Lung (tissue), 12 donors: Measurements from ENCODE around the gene CYP2J2. TPM values are rescaled to one million over a fixed set of nuclear protein-coding genes. Genes with fewer than 3 reads are reported as not detected.
A peak's percentile ranks its signal among the peaks of the same experiment; 100 is the strongest.
"Not testable (repeated sequence)": the region's sequence is repeated elsewhere in the genome, so short reads cannot be mapped to it uniquely, and the experiment has no call there.

Source experiments
- ATAC-seq: fragments of 200-7000 bp; cut with Tn5 transposase; one replicate; pipeline ENCODE4 v1.9.1; 2020; ENCODE audit warnings: moderate number of reproducible peaks; ENCODE audit not compliant: insufficient read depth, low FRiP score
- DNase-seq, 3 donors: peaks; one replicate each; pipeline ENCODE4 v3.0.0-alpha.2; 2013 to 2017
- H3K27ac ChIP-seq, 2 donors: one replicate each; pipeline ENCODE4 v1.5.1; 2013; ENCODE audit warnings: mild to moderate bottlenecking in 2 of 2, moderate library complexity in 2 of 2, control low read depth in 1 of 2, inconsistent platforms in 1 of 2, low read depth in 1 of 2, low read length in 1 of 2
- H3K27me3 ChIP-seq, 3 donors: one replicate each; pipeline ENCODE4 v1.5.1; 2013; ENCODE audit warnings: low read length in 2 of 3; ENCODE audit not compliant: control insufficient read depth in 3 of 3, insufficient read depth in 3 of 3
- H3K36me3 ChIP-seq, 4 donors: one replicate each; pipeline ENCODE4 v1.5.1; 2013; ENCODE audit warnings: low read length in 4 of 4, mild to moderate bottlenecking in 1 of 4, moderate library complexity in 1 of 4; ENCODE audit not compliant: control insufficient read depth in 4 of 4, insufficient read depth in 4 of 4
- H3K4me1 ChIP-seq, 5 donors: one replicate each; pipeline ENCODE4 v1.5.1; 2013; ENCODE audit warnings: low read length in 5 of 5, mild to moderate bottlenecking in 2 of 5, moderate library complexity in 1 of 5; ENCODE audit not compliant: control insufficient read depth in 5 of 5, insufficient read depth in 5 of 5
- H3K4me3 ChIP-seq: one replicate; pipeline ENCODE4 v1.5.1; 2013; ENCODE audit warnings: mild to moderate bottlenecking, control low read depth, moderate library complexity
- H3K9ac ChIP-seq, 2 donors: one replicate each; pipeline ENCODE4 v1.5.1; 2013; ENCODE audit warnings: low read length in 2 of 2, control low read depth in 1 of 2; ENCODE audit not compliant: insufficient read depth in 1 of 2
- H3K9me3 ChIP-seq, 4 donors: one replicate each; pipeline ENCODE4 v1.5.1; 2013; ENCODE audit warnings: low read length in 3 of 4, mild to moderate bottlenecking in 1 of 4, moderate library complexity in 1 of 4; ENCODE audit not compliant: control insufficient read depth in 4 of 4, insufficient read depth in 3 of 4
- CTCF ChIP-seq: IDR thresholded peaks from 2 replicates; pipeline ENCODE4 v1.5.1; 2012; ENCODE audit warnings: mild to moderate bottlenecking; ENCODE audit errors: control extremely low read depth, extremely low read depth
- WGBS, 2 donors: extraction: QIAGEN DNeasy Blood & Tissue Kit; methylation state at CpG; one replicate each; pipeline ENCODE4 v1.1.7; 2013; 5-methylcytosine and 5-hydroxymethylcytosine counted together
- polyA plus RNA-seq, 2 donors: library from polyadenylated mRNA; stranded (reverse); fragments of 200-250 nt; gene quantifications; one replicate each; pipeline ENCODE4 v1.2.1, GENCODE V29; 2013
- total RNA-seq, 2 donors: library from RNA; depleted of rRNA in 1 of 2; stranded (reverse); fragments of >200 nt in 1 of 2; gene quantifications; one replicate each; pipeline ENCODE4 v1.2.1, GENCODE V29; 2014 to 2021
- donor health status: control.
- donor health status: control.
- donor health status: Bipolar disorder and iron deficiency.
- donor health status: healthy.
- donor health status: DM: yes; HTN: yes; CAD: no.

Gene CYP2J2
- total and polyA plus RNA-seq, 4 donors, result 2.4 to 5.0 (median 3.3) TPM

GRCh38 chr1:59917785-59918180 lies 8.8 kb downstream of the CYP2J2 start:
- H3K27ac ChIP-seq, result peak overlapping the region in 1 of 2 donors; percentile 41
- WGBS, 2 donors, result 93 to 100% methylated on average over 2 of the region's 2 CpGs
- TF ChIP-seq CTCF, result no peak
- no peak for DNase-seq
- H3K36me3 ChIP-seq, result no peaks in the 10 kb centered on the region
- peaks cover 0 to 2% (median 0%) of the 10 kb centered on the region in 4 donors for H3K9me3 ChIP-seq
- H3K4me3 ChIP-seq, result no peak overlapping the region
- no peak overlapping the region for H3K9ac ChIP-seq
- no peak for ATAC-seq
- H3K4me1 ChIP-seq, result peaks cover 0 to 15% (median 0%) of the 10 kb centered on the region in 5 donors
- no peaks in the 10 kb centered on the region for H3K27me3 ChIP-seq

GRCh38 chr1:59917026-59917784 lies 9.4 kb downstream of the CYP2J2 start:
- peak overlapping the region in 1 of 2 donors; percentile 41 for H3K27ac ChIP-seq
- 88 to 92% methylated on average over 10 of the region's 10 CpGs for WGBS, 2 donors

GRCh38 chr1:59915516-59915915 lies 11.1 kb downstream of the CYP2J2 start:
- H3K4me1 ChIP-seq, result peaks cover 0 to 15% (median 0%) of the 10 kb centered on the region in 5 donors
- WGBS, 2 donors, result 63 to 65% methylated on average over 1 of the region's 1 CpG
- H3K27me3 ChIP-seq, result no peaks in the 10 kb centered on the region
- ATAC-seq (no peak), DNase-seq (no peak)
- H3K9ac ChIP-seq, result no peak overlapping the region
- H3K27ac ChIP-seq, result peak overlapping the region in 1 of 2 donors; percentile 56
- H3K36me3 ChIP-seq, result no peaks in the 10 kb centered on the region
- no peak overlapping the region for H3K4me3 ChIP-seq
- no peaks in the 10 kb centered on the region for H3K9me3 ChIP-seq
- TF ChIP-seq CTCF, result no peak

More at GRCh38 chr1:59917026-59917784, 9.4 kb downstream of the CYP2J2 start:
- Histone ChIP-seq H3K9me3 (no peaks in the 10 kb centered on the region), H3K27me3 (no peaks in the 10 kb centered on the region), H3K4me3 (no peak overlapping the region), H3K9ac (no peak overlapping the region), H3K4me1 (peaks cover 0 to 15% (median 0%) of the 10 kb centered on the region in 5 donors), H3K36me3 (no peaks in the 10 kb centered on the region)
- no peak for TF ChIP-seq CTCF
- DNase-seq, result no peak
- no peak for ATAC-seq

- Histone ChIP-seq H3K27ac (peak overlapping the region in 1 of 2 donors; percentile 56), H3K4me1 (peaks cover 0 to 15% (median 0%) of the 10 kb centered on the region in 5 donors)
- not testable (repeated sequence) for H3K9me3 ChIP-seq, H3K4me3 ChIP-seq, ATAC-seq, DNase-seq, H3K36me3 ChIP-seq, H3K27me3 ChIP-seq, H3K9ac ChIP-seq
- WGBS, 2 donors, result 93 to 96% methylated on average over 7 of the region's 7 CpGs
Observed at GRCh38 chr1:59914791-59915286, 11.7 kb downstream of the CYP2J2 start.
